Mammary epithelial cell (primary cell): ENCODE measurements around the gene MAOB.

Source experiments
- EZH2 ChIP-seq: IDR thresholded peaks from 2 replicates; pipeline ENCODE4 v1.6.1; 2012; ENCODE audit warnings: low read length, inconsistent platforms, borderline replicate concordance
- TF ChIP-seq, protein P1 (sequence below), 2 donors: IDR thresholded peaks in 1 of 2; conservative IDR thresholded peaks in 1 of 2; 2 replicates each; pipeline ENCODE4 v1.5.1; 2011 to 2012; ENCODE audit warnings: inconsistent platforms in 2 of 2, low read length in 2 of 2, mild to moderate bottlenecking in 2 of 2, control low read depth in 1 of 2, low read depth in 1 of 2; ENCODE audit not compliant: insufficient read depth in 1 of 2; ENCODE audit errors: extremely low read depth in 1 of 2

DNA sequence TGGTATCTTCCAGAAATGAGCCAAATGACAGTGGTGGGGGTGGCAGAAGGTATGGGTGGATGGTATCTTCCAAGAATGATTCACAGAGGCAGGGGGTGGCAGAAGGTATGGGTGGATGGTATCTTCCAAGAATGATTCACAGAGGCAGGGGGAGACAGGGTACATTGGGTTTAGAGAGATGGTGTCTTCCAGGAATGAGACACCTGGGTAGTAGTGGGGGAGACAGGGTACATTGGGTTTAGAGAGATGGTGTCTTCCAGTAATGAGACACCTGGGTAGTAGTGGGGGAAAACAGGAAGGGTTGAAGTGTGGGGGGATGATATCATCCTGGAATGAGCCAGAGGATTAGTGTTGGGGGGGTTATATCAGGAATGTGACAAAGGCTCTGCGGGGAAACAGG is 164.2 kb downstream of the MAOB start:
- TF ChIP-seq, protein P1, sequence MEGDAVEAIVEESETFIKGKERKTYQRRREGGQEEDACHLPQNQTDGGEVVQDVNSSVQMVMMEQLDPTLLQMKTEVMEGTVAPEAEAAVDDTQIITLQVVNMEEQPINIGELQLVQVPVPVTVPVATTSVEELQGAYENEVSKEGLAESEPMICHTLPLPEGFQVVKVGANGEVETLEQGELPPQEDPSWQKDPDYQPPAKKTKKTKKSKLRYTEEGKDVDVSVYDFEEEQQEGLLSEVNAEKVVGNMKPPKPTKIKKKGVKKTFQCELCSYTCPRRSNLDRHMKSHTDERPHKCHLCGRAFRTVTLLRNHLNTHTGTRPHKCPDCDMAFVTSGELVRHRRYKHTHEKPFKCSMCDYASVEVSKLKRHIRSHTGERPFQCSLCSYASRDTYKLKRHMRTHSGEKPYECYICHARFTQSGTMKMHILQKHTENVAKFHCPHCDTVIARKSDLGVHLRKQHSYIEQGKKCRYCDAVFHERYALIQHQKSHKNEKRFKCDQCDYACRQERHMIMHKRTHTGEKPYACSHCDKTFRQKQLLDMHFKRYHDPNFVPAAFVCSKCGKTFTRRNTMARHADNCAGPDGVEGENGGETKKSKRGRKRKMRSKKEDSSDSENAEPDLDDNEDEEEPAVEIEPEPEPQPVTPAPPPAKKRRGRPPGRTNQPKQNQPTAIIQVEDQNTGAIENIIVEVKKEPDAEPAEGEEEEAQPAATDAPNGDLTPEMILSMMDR (conservative IDR thresholded peaks at IDR 0.05 in 1 of 2, IDR thresholded peaks at IDR 0.05 in 1 of 2; ENCODE audit: extremely low read depth in 1 of 2, insufficient read depth in 1 of 2, low read depth in 1 of 2, low read length in 2 of 2) = no peak
- TF ChIP-seq EZH2 = no peak
